H1 (cell line): ENCODE results near the gene CNDP1. TPM values are rescaled to one million over a fixed set of nuclear protein-coding genes. Genes with fewer than 3 reads are reported as not detected.

Experiments used
- CTCF ChIA-PET: fragments of 300-600 bp; sonication (Branson Sonifier 250); formaldehyde crosslinking; loops from one replicate; lab custom pipeline; 2021; ENCODE audit not compliant: partially characterized antibody; lab: Charles Lee
- POLR2A ChIA-PET: fragments of 300-600 bp; sonication (Branson Sonifier 250); formaldehyde crosslinking; loops from one replicate; lab custom pipeline; 2021; ENCODE audit warnings: inconsistent platforms; ENCODE audit not compliant: partially characterized antibody; lab: Charles Lee
- DNase-seq, 2 experiments: peaks; one replicate each; pipeline versions ENCODE4 v3.0.0 to v3.0.0-alpha.2; 2010 to 2022; ENCODE audit warnings: low spot score in 2 of 2, low read depth in 1 of 2, mixed read lengths in 1 of 2
- FAIRE-seq: peaks from 2 replicates; lab custom pipeline; 2011; peaks lifted over from hg19 to GRCh38; lab: Jason Lieb, UNC
- H2AFZ ChIP-seq: 2 replicates; pipeline ENCODE4 v1.8.1; 2012; ENCODE audit warnings: low read length, inconsistent platforms
- H2AK5ac ChIP-seq: 2 replicates; pipeline ENCODE4 v1.6.1; 2013; ENCODE audit warnings: low read depth, low read length
- H2BK120ac ChIP-seq: replicated peaks from 2 replicates; pipeline ENCODE3; 2013; ENCODE audit warnings: low read depth, low read length, inconsistent platforms
- H2BK12ac ChIP-seq: 2 replicates; pipeline ENCODE4 v1.6.1; 2013; ENCODE audit warnings: low read depth, low read length
- H2BK15ac ChIP-seq: 2 replicates; pipeline ENCODE4 v1.6.1; 2013; ENCODE audit warnings: low read length
- H2BK20ac ChIP-seq: 2 replicates; pipeline ENCODE4 v1.6.1; 2013; ENCODE audit warnings: low read length
- H2BK5ac ChIP-seq: 2 replicates; pipeline ENCODE4 v1.6.1; 2013; ENCODE audit warnings: low read depth, low read length
- H3K14ac ChIP-seq: 2 replicates; pipeline ENCODE4 v1.6.1; 2013; ENCODE audit warnings: inconsistent platforms; ENCODE audit not compliant: insufficient read length
- H3K18ac ChIP-seq: 2 replicates; pipeline ENCODE4 v1.6.1; 2013; ENCODE audit warnings: low read length; ENCODE audit errors: extremely low read depth
- H3K23ac ChIP-seq: 2 replicates; pipeline ENCODE4 v1.6.1; 2013; ENCODE audit warnings: inconsistent platforms; ENCODE audit not compliant: insufficient read length
- H3K23me2 ChIP-seq: 2 replicates; pipeline ENCODE4 v1.6.1; 2013; ENCODE audit warnings: low read depth, low read length
- H3K27ac ChIP-seq: 2 replicates; pipeline ENCODE4 v1.6.1; 2011; ENCODE audit warnings: low read depth, low read length, inconsistent platforms
- H3K27me3 ChIP-seq, 4 experiments: replicated peaks in 1 of 4; 1 replicate in 1 of 4; 2 replicates in 3 of 4; pipeline versions ENCODE4 v1.6.1 to v1.8.1; 2011 to 2013; ENCODE audit warnings: low read length in 3 of 4, mild to moderate bottlenecking in 3 of 4, inconsistent platforms in 2 of 4, mixed read lengths in 2 of 4, moderate library complexity in 1 of 4; ENCODE audit not compliant: control insufficient read depth in 3 of 4, insufficient read depth in 3 of 4; ENCODE audit errors: extremely low read depth in 1 of 4
- H3K36me3 ChIP-seq, 4 experiments: 2 replicates each; pipeline versions ENCODE4 v1.6.1 to v1.8.1; 2011 to 2013; ENCODE audit warnings: mild to moderate bottlenecking in 4 of 4, low read length in 3 of 4, moderate library complexity in 2 of 4, control low read depth in 1 of 4, inconsistent platforms in 1 of 4; ENCODE audit not compliant: insufficient read depth in 4 of 4, control insufficient read depth in 2 of 4
- H3K4ac ChIP-seq: replicated peaks from 2 replicates; pipeline ENCODE3; 2013; ENCODE audit warnings: low read length, low read depth, mixed read lengths, inconsistent platforms; ENCODE audit not compliant: insufficient read length
- H3K4me1 ChIP-seq, 4 experiments: replicated peaks in 1 of 4; 1 replicate in 1 of 4; 2 replicates in 3 of 4; pipeline versions ENCODE4 v1.6.1 to v1.8.1; 2011 to 2013; ENCODE audit warnings: low read length in 3 of 4, inconsistent platforms in 2 of 4, mixed read lengths in 1 of 4; ENCODE audit not compliant: insufficient read depth in 4 of 4, control insufficient read depth in 3 of 4
- H3K4me2 ChIP-seq, 2 experiments: 2 replicates each; pipeline versions ENCODE4 v1.6.1 to v1.8.1; 2011 to 2013; ENCODE audit warnings: low read depth in 2 of 2, low read length in 2 of 2, control low read depth in 1 of 2, inconsistent platforms in 1 of 2, mild to moderate bottlenecking in 1 of 2; ENCODE audit not compliant: insufficient read depth in 1 of 2
- H3K4me3 ChIP-seq, 4 experiments: fragments of 200-600, 300-600 bp in 1 of 4; sonication (generic), shearing (Covaris generic), sonication (Bioruptor Twin) in 1 of 4; 2 replicates each; pipeline versions ENCODE4 v1.5.1 to v1.8.1; 2011 to 2016; ENCODE audit warnings: low read length in 4 of 4, low read depth in 3 of 4, control low read depth in 2 of 4, inconsistent platforms in 2 of 4, mild to moderate bottlenecking in 2 of 4, mixed read lengths in 1 of 4, moderate library complexity in 1 of 4; ENCODE audit not compliant: insufficient read depth in 2 of 4; ENCODE audit errors: extremely low read depth in 1 of 4
- H3K56ac ChIP-seq: replicated peaks from 2 replicates; pipeline ENCODE3; 2013; ENCODE audit warnings: low read depth, mild to moderate bottlenecking, mixed read lengths, low read length, inconsistent platforms; ENCODE audit not compliant: insufficient read length
- H3K79me1 ChIP-seq: 2 replicates; pipeline ENCODE4 v1.6.1; 2013; ENCODE audit warnings: low read depth, low read length, control low read depth
- H3K79me2 ChIP-seq, 2 experiments: 2 replicates each; pipeline versions ENCODE4 v1.6.1 to v1.8.1; 2012 to 2013; ENCODE audit warnings: low read length in 2 of 2, mild to moderate bottlenecking in 2 of 2, inconsistent platforms in 1 of 2; ENCODE audit not compliant: insufficient read depth in 2 of 2, control insufficient read depth in 1 of 2
- H3K9ac ChIP-seq, 4 experiments: replicated peaks in 1 of 4; 1 replicate in 1 of 4; 2 replicates in 3 of 4; pipeline versions ENCODE4 v1.6.1 to v1.8.1; 2011 to 2013; ENCODE audit warnings: low read depth in 3 of 4, low read length in 3 of 4, control low read depth in 2 of 4, mild to moderate bottlenecking in 2 of 4, moderate library complexity in 2 of 4, inconsistent platforms in 1 of 4; ENCODE audit errors: extremely low read depth in 1 of 4
- H3K9me3 ChIP-seq, 2 experiments: 2 replicates each; pipeline versions ENCODE4 v1.6.1 to v1.8.1; 2012 to 2013; ENCODE audit warnings: mild to moderate bottlenecking in 2 of 2, moderate library complexity in 2 of 2, control low read depth in 1 of 2, inconsistent platforms in 1 of 2, low read depth in 1 of 2, low read length in 1 of 2, mixed read lengths in 1 of 2; ENCODE audit not compliant: insufficient read depth in 2 of 2
- H4K20me1 ChIP-seq, 2 experiments: replicated peaks in 1 of 2; 2 replicates each; pipeline versions ENCODE3 to v1.8.1; 2011 to 2013; ENCODE audit warnings: inconsistent platforms in 2 of 2, low read length in 2 of 2, mild to moderate bottlenecking in 1 of 2; ENCODE audit not compliant: insufficient read depth in 2 of 2, control insufficient read depth in 1 of 2
- H4K5ac ChIP-seq: 2 replicates; pipeline ENCODE4 v1.6.1; 2013; ENCODE audit warnings: low read length, low read depth, mixed read lengths, inconsistent platforms; ENCODE audit not compliant: insufficient read length
- H4K8ac ChIP-seq: 2 replicates; pipeline ENCODE4 v1.8.0; 2013; ENCODE audit warnings: mild to moderate bottlenecking, moderate library complexity, low read length, inconsistent platforms; ENCODE audit not compliant: insufficient read depth; ENCODE audit errors: extremely low read depth
- H4K91ac ChIP-seq: replicated peaks from 2 replicates; pipeline ENCODE3; 2013; ENCODE audit warnings: low read length, mixed read lengths, inconsistent platforms; ENCODE audit not compliant: insufficient read length
- ASH2L ChIP-seq: fragments of 200-600, 300-600 bp; sonication (generic); IDR thresholded peaks from one replicate; pipeline ENCODE4 v1.7.1; 2017; ENCODE audit warnings: low read length
- CTBP2 ChIP-seq: IDR thresholded peaks from 2 replicates; pipeline ENCODE4 v1.7.0; 2011; ENCODE audit warnings: borderline replicate concordance, mild to moderate bottlenecking, moderate library complexity, mixed read lengths, low read length; ENCODE audit not compliant: insufficient read depth, insufficient read length
- CTCF ChIP-seq, 3 experiments: IDR thresholded peaks; 1 replicate in 2 of 3; 2 replicates in 1 of 3; pipeline versions ENCODE4 v1.5.1 to v1.6.1; 2011; ENCODE audit warnings: low read length in 3 of 3, mild to moderate bottlenecking in 3 of 3, inconsistent platforms in 2 of 3, low read depth in 1 of 3, moderate library complexity in 1 of 3; ENCODE audit not compliant: insufficient read depth in 1 of 3; ENCODE audit errors: control extremely low read depth in 1 of 3
- E2F6 ChIP-seq: IDR thresholded peaks from 2 replicates; pipeline ENCODE4 v1.6.1; 2012; ENCODE audit warnings: inconsistent platforms
- HDAC2 ChIP-seq, 2 experiments: fragments of 300-600 bp in 1 of 2; sonication (generic) in 1 of 2; IDR thresholded peaks; 2 replicates each; pipeline ENCODE4 v1.6.1; 2011 to 2012; ENCODE audit warnings: low read depth in 2 of 2, low read length in 2 of 2, mild to moderate bottlenecking in 2 of 2, moderate library complexity in 2 of 2, borderline replicate concordance in 1 of 2, inconsistent platforms in 1 of 2
- KDM4A ChIP-seq: IDR thresholded peaks from one replicate; pipeline ENCODE4 v1.7.1; 2012; ENCODE audit warnings: low read depth, mild to moderate bottlenecking, moderate library complexity, low read length, inconsistent platforms; ENCODE audit not compliant: severe bottlenecking
- MAFK ChIP-seq: IDR thresholded peaks from 2 replicates; pipeline ENCODE4 v1.6.1; 2012; ENCODE audit warnings: low read depth, mild to moderate bottlenecking, improper control_type of control experiment, low read length
- POLR2A ChIP-seq, 2 experiments: IDR thresholded peaks; 1 replicate in 1 of 2; 2 replicates in 1 of 2; pipeline ENCODE4 v1.6.1; 2011; ENCODE audit warnings: low read depth in 2 of 2, low read length in 2 of 2, mild to moderate bottlenecking in 2 of 2; ENCODE audit errors: control extremely low read depth in 1 of 2
- SUZ12 ChIP-seq: fragments of 200-600 bp; sonication (generic); IDR thresholded peaks from 2 replicates; pipeline ENCODE4 v1.6.1; 2012; ENCODE audit warnings: mild to moderate bottlenecking, inconsistent platforms, low read length, moderate library complexity, mixed read lengths
- TAF7 ChIP-seq: optimal IDR thresholded peaks from 2 replicates; pipeline ENCODE3; 2011; ENCODE audit warnings: low read depth, mild to moderate bottlenecking, inconsistent platforms, low read length, moderate library complexity, borderline replicate concordance
- TCF12 ChIP-seq: IDR thresholded peaks from 2 replicates; pipeline ENCODE4 v1.6.1; 2011; ENCODE audit warnings: low read depth, mild to moderate bottlenecking, low read length
- WGBS, 2 experiments: shearing (Covaris generic) in 1 of 2; methylation state at CpG; one replicate each; pipeline versions ENCODE4 v1.1.6 to v1.1.7; 2013 to 2015; ENCODE audit warnings: low lambda C conversion rate in 2 of 2, mixed read lengths in 2 of 2, inconsistent platforms in 1 of 2, low coverage in 1 of 2, missing lambda C conversion rate in 1 of 2; ENCODE audit not compliant: insufficient replicate concordance in 2 of 2, insufficient coverage in 1 of 2, insufficient read length in 1 of 2; ENCODE audit errors: extremely low coverage in 1 of 2, missing lambda C conversion rate in 1 of 2; 5-methylcytosine and 5-hydroxymethylcytosine counted together
- polyA plus RNA-seq, 7 experiments: library from polyadenylated mRNA; depleted of rRNA in 3 of 7; stranded (reverse) in 5 of 7; unstranded in 2 of 7; fragments of >200 nt in 5 of 7; fragments of 200-250 nt in 2 of 7; gene quantifications; 1 replicate in 5 of 7; 2 replicates in 1 of 7; 4 replicates in 1 of 7; pipeline versions ENCODE4 v1.2.1 to v1.2.3, GENCODE V29; 2011 to 2013; ENCODE audit warnings: missing spikeins in 2 of 7, mixed read lengths in 2 of 7
- total RNA-seq: library from RNA; stranded (reverse); fragmentation: NEBNext Ultra II Directional; extraction: Animal tissue kit (Norgen Biotek cat#: 25700); gene quantifications from 2 replicates; pipeline ENCODE4 v1.2.1, GENCODE V29; 2021

The CNDP1 gene
- total and polyA plus RNA-seq, 2 of the 8 experiments (the other 6 are each of a cell fraction or from before 2014, with no cell fraction given), result 0.09 TPM; not detected in 1

GRCh38 chr18:74546007-74546406 is 11.7 kb downstream of the CNDP1 start:
- H2BK5ac ChIP-seq, result no peak overlapping the region
- no peaks in the 10 kb centered on the region for H3K23me2 ChIP-seq
- ChIA-PET POLR2A (no interaction called here), CTCF (interaction anchor here (1.1 kb wide), 1 partner anchor 204 kb away, joined by 3 read pairs; no protein-coding TSS in a partner anchor)
- peaks cover 20 to 32% of the 10 kb centered on the region in 2 experiments for H3K9me3 ChIP-seq
- H3K36me3 ChIP-seq, result no peaks in the 10 kb centered on the region
- H2AK5ac ChIP-seq, result no peak overlapping the region
- H3K14ac ChIP-seq, result no peak overlapping the region
- DNase-seq (no peak), FAIRE-seq (no peak)
- no peak overlapping the region for H3K4me3 ChIP-seq
- no peak overlapping the region for H3K4ac ChIP-seq
- H3K27me3 ChIP-seq, result no peaks in the 10 kb centered on the region
- H4K91ac ChIP-seq, result no peak overlapping the region
- H2BK12ac ChIP-seq, result no peak overlapping the region
- H2BK120ac ChIP-seq, result no peak overlapping the region
- H4K20me1 ChIP-seq, result peaks cover 0 to 2% of the 10 kb centered on the region in 2 experiments
- no peak overlapping the region for H4K8ac ChIP-seq
- no peak overlapping the region for H3K9ac ChIP-seq
- 91% methylated on average over 11 of the region's 11 CpGs; no CpG with 5 or more reads in 1 of the 2 experiments for WGBS, 2 experiments
- H3K4me1 ChIP-seq, result no peaks in the 10 kb centered on the region; a peak in 1 of 7 replicates
- no peaks in the 10 kb centered on the region for H3K79me2 ChIP-seq
- H3K23ac ChIP-seq, result no peak overlapping the region
- H3K27ac ChIP-seq, result no peak overlapping the region
- H3K18ac ChIP-seq, result no peak overlapping the region
- H3K4me2 ChIP-seq, result no peak overlapping the region
- no peaks in the 10 kb centered on the region for H3K79me1 ChIP-seq
- H2AFZ ChIP-seq, result no peak overlapping the region
- no peak overlapping the region for H3K56ac ChIP-seq
- no peak overlapping the region for H2BK20ac ChIP-seq
- no peak overlapping the region for H2BK15ac ChIP-seq
- no peak overlapping the region for H4K5ac ChIP-seq
- TF ChIP-seq ASH2L (no peak), POLR2A (IDR thresholded peaks at IDR 0.05; ENCODE audit: control extremely low read depth in 1 of 2, low read depth in 2 of 2, low read length in 2 of 2) (no peak), HDAC2 (IDR thresholded peaks at IDR 0.05; ENCODE audit: borderline replicate concordance in 1 of 2, low read depth in 2 of 2, low read length in 2 of 2) (no peak), E2F6 (no peak), CTCF (IDR thresholded peaks at IDR 0.05; ENCODE audit: control extremely low read depth in 1 of 3, insufficient read depth in 1 of 3, low read depth in 1 of 3, low read length in 3 of 3) (no peak), CTBP2 (no peak), SUZ12 (no peak), TCF12 (no peak), KDM4A (no peak), MAFK (no peak), TAF7 (no peak)
